Measurements from ENCODE around the gene PPP1R15A. TPM values are rescaled to one million over a fixed set of nuclear protein-coding genes. Genes with fewer than 3 reads are reported as not detected.
"Not testable (repeated sequence)": the region's sequence is repeated elsewhere in the genome, so short reads cannot be mapped to it uniquely, and the experiment has no call there.

Gene PPP1R15A
- total RNA-seq, 1 donor from 2014 or later, result 106 TPM

GRCh38 chr19:48907671-48908070 is 35.5 kb downstream of the PPP1R15A start:
- H3K4me3 Mint-ChIP-seq (ENCODE audit: unreplicated experiment), result no peak overlapping the region
- H3K4me1 Mint-ChIP-seq (ENCODE audit: low read depth), result peaks cover under 1% of the 10 kb centered on the region
- DNase-seq (ENCODE audit: low spot score), result no peak
- TF ChIP-seq CTCF (IDR thresholded peaks at IDR 0.05), result no peak
- no peaks in the 10 kb centered on the region for H3K9me3 Mint-ChIP-seq (ENCODE audit: low read depth)
- no peaks in the 10 kb centered on the region for H3K27me3 Mint-ChIP-seq (ENCODE audit: low read depth)
- H3K36me3 Mint-ChIP-seq (ENCODE audit: low read depth), result peaks cover 36% of the 10 kb centered on the region
- H3K27ac Mint-ChIP-seq (ENCODE audit: unreplicated experiment), result no peak overlapping the region

- not testable (repeated sequence) for DNase-seq (ENCODE audit: low spot score); H3K27ac Mint-ChIP-seq (ENCODE audit: unreplicated experiment); H3K4me1 Mint-ChIP-seq (ENCODE audit: low read depth); H3K9me3 Mint-ChIP-seq (ENCODE audit: low read depth); H3K27me3 Mint-ChIP-seq (ENCODE audit: low read depth); H3K4me3 Mint-ChIP-seq (ENCODE audit: unreplicated experiment)
- H3K36me3 Mint-ChIP-seq (ENCODE audit: low read depth), result peaks cover 42% of the 10 kb centered on the region
Measured at GRCh38 chr19:48909424-48910077, 37.3 kb downstream of the PPP1R15A start.

GRCh38 chr19:48910803-48911202 is 38.6 kb downstream of the PPP1R15A start:
- H3K36me3 Mint-ChIP-seq (ENCODE audit: low read depth), result peaks cover 35% of the 10 kb centered on the region
- no peak overlapping the region for H3K4me3 Mint-ChIP-seq (ENCODE audit: unreplicated experiment)
- no peak overlapping the region for H3K27ac Mint-ChIP-seq (ENCODE audit: unreplicated experiment)
- DNase-seq (ENCODE audit: low spot score), result no peak
- H3K27me3 Mint-ChIP-seq (ENCODE audit: low read depth), result no peaks in the 10 kb centered on the region
- TF ChIP-seq CTCF (IDR thresholded peaks at IDR 0.05), result no peak
- H3K9me3 Mint-ChIP-seq (ENCODE audit: low read depth), result no peaks in the 10 kb centered on the region
- H3K4me1 Mint-ChIP-seq (ENCODE audit: low read depth), result no peaks in the 10 kb centered on the region

- no peak for DNase-seq (ENCODE audit: low spot score)
- Mint-ChIP-seq H3K27ac (ENCODE audit: unreplicated experiment) (peak overlapping the region; percentile 63), H3K4me3 (ENCODE audit: unreplicated experiment) (no peak overlapping the region)
Measured at GRCh38 chr19:48913114-48913889, 41.1 kb downstream of the PPP1R15A start.

GRCh38 chr19:48914181-48914580 is 42.0 kb downstream of the PPP1R15A start:
- peaks cover 40% of the 10 kb centered on the region for H3K36me3 Mint-ChIP-seq (ENCODE audit: low read depth)
- DNase-seq (ENCODE audit: low spot score), result no peak
- no peaks in the 10 kb centered on the region for H3K27me3 Mint-ChIP-seq (ENCODE audit: low read depth)
- no peaks in the 10 kb centered on the region for H3K4me1 Mint-ChIP-seq (ENCODE audit: low read depth)
- H3K27ac Mint-ChIP-seq (ENCODE audit: unreplicated experiment), result no peak overlapping the region
- no peak overlapping the region for H3K4me3 Mint-ChIP-seq (ENCODE audit: unreplicated experiment)
- H3K9me3 Mint-ChIP-seq (ENCODE audit: low read depth), result no peaks in the 10 kb centered on the region
- TF ChIP-seq CTCF (IDR thresholded peaks at IDR 0.05), result no peak

More at GRCh38 chr19:48913114-48913889, 41.1 kb downstream of the PPP1R15A start:
- H3K9me3 Mint-ChIP-seq (ENCODE audit: low read depth), result no peaks in the 10 kb centered on the region
- TF ChIP-seq CTCF (IDR thresholded peaks at IDR 0.05), result no peak
- no peaks in the 10 kb centered on the region for H3K27me3 Mint-ChIP-seq (ENCODE audit: low read depth)
- H3K4me1 Mint-ChIP-seq (ENCODE audit: low read depth), result no peaks in the 10 kb centered on the region
- peaks cover 33% of the 10 kb centered on the region for H3K36me3 Mint-ChIP-seq (ENCODE audit: low read depth)
